Measurements from ENCODE around the gene NDRG2. TPM values are rescaled to one million over a fixed set of nuclear protein-coding genes. Genes with fewer than 3 reads are reported as not detected.

The NDRG2 gene
- total RNA-seq, 1 donor from 2014 or later, result 346 TPM

GRCh38 chr14:21066882-21067502, 42.1 kb upstream of the NDRG2 start:
- intact Hi-C loops (cut with micrococcal nuclease), result loop anchor here (5.0 kb wide), 1 partner anchor 35 kb away; the partner anchor contains the start of gene TMEM253
- Histone ChIP-seq H3K27me3 (ENCODE audit: low read depth) (no peaks in the 10 kb centered on the region), H3K4me1 (peaks cover 44% of the 10 kb centered on the region), H3K36me3 (no peaks in the 10 kb centered on the region), H3K27ac (replicated peaks) (no peak overlapping the region), H3K4me3 (no peak overlapping the region), H3K9me3 (replicated peaks) (no peaks in the 10 kb centered on the region)
- TF ChIP-seq CTCF (IDR thresholded peaks at IDR 0.05; ENCODE audit: borderline replicate concordance), result no peak
- DNase-seq, result no peak

GRCh38 chr14:21063479-21063878, 38.6 kb upstream of the NDRG2 start:
- H3K4me1 ChIP-seq, result peaks cover 9% of the 10 kb centered on the region
- no peaks in the 10 kb centered on the region for H3K36me3 ChIP-seq
- no peak overlapping the region for H3K4me3 ChIP-seq
- no peak for DNase-seq
- intact Hi-C loops (cut with micrococcal nuclease), result no loop called here
- no peaks in the 10 kb centered on the region for H3K27me3 ChIP-seq (ENCODE audit: low read depth)
- no peaks in the 10 kb centered on the region for H3K9me3 ChIP-seq (replicated peaks)
- no peak overlapping the region for H3K27ac ChIP-seq (replicated peaks)
- no peak for TF ChIP-seq CTCF (IDR thresholded peaks at IDR 0.05; ENCODE audit: borderline replicate concordance)

DNA sequence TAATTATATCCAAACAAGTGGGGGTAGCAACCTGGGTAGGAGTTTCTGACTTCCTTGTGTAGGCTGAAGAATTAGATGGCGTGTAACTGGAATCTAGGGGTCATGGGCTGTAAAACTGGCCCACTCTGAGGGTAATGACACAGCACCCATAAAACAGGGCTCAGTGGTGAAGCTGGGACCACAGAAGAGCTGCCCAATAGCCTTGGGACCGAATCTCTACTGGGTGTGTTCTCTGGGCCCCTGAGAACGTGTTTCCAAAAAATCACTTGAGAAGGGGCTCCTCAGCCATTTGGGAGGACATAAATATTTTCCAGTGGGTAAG, 36.4 kb upstream of the NDRG2 start:
- Histone ChIP-seq H3K36me3 (no peaks in the 10 kb centered on the region), H3K4me1 (peaks cover 14% of the 10 kb centered on the region), H3K27ac (replicated peaks) (no peak overlapping the region), H3K27me3 (ENCODE audit: low read depth) (no peaks in the 10 kb centered on the region), H3K4me3 (no peak overlapping the region), H3K9me3 (replicated peaks) (no peaks in the 10 kb centered on the region)
- no peak for DNase-seq
- intact Hi-C loops (cut with micrococcal nuclease), result no loop called here
- TF ChIP-seq CTCF (IDR thresholded peaks at IDR 0.05; ENCODE audit: borderline replicate concordance), result no peak

DNA sequence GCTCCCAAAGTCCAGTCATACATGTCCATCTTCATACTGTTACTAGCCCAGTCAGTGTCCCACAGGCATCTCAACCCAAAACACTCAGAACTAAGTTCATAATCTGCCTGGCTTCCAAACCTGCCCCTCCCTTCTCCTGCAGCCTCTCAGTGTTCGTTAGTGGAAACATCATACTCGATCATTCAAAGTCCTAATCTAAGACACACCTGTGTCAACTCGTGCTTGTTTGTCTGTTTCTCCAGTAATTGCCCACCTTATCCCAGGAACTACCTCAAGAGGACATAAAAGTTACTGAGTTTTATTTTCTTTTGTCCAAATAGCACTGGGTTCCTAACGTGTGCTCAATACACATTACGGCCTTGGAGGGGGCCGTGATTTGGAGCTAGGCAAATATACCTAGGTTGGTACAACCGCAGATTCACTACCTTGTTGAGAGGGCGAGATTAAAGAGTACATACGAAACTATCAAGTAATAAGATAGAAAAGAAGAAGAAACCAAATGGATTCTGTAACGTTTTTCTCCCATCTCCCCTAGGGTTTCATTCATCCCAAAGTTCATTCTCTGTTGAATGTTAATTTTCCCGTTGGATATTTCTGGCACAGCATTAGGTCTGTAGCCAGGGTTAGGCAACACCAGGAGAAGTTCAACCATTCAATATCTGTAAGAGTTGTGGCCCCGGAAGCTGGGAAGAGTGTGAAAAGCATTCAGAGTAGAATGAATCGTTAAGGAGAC, 35.9 kb upstream of the NDRG2 start:
- peaks cover 17% of the 10 kb centered on the region for H3K4me1 ChIP-seq

More for the DNA sequence above, 35.9 kb upstream of the NDRG2 start:
- H3K36me3 ChIP-seq, result no peaks in the 10 kb centered on the region
- H3K4me3 ChIP-seq, result no peak overlapping the region
- no peak overlapping the region for H3K27ac ChIP-seq (replicated peaks)
- intact Hi-C loops (cut with micrococcal nuclease), result no loop called here
- H3K27me3 ChIP-seq (ENCODE audit: low read depth), result no peaks in the 10 kb centered on the region
- DNase-seq, result no peak
- no peak for TF ChIP-seq CTCF (IDR thresholded peaks at IDR 0.05; ENCODE audit: borderline replicate concordance)
- H3K9me3 ChIP-seq (replicated peaks), result no peaks in the 10 kb centered on the region
